Measurements from ENCODE around the gene ENPP1. TPM values are rescaled to one million over a fixed set of nuclear protein-coding genes. Genes with fewer than 3 reads are reported as not detected.
A peak's percentile ranks its signal among the peaks of the same experiment; 100 is the strongest.

The ENPP1 gene
- total RNA-seq, 3 donors from 2014 or later: 51.2 to 53.8 (median 51.5) TPM

- TF ChIP-seq POLR2A (IDR thresholded peaks at IDR 0.05): no peak
- TF ChIP-seq POLR2AphosphoS5 (IDR thresholded peaks at IDR 0.05): no peak
- no peak for TF ChIP-seq CTCF (IDR thresholded peaks at IDR 0.05)
- intact Hi-C loops (cut with DNase I; ENCODE audit: low total_unique reads): no loop called here
- H3K4me1 ChIP-seq: no peaks in the 10 kb centered on the region
Observed at GRCh38 chr6:131803007-131803769, 4.6 kb upstream of the ENPP1 start.

GRCh38 chr6:131804131-131804530 is 3.7 kb upstream of the ENPP1 start:
- Histone ChIP-seq H3K27me3 (no peaks in the 10 kb centered on the region), H3K4me1 (no peaks in the 10 kb centered on the region), H3K27ac (no peak overlapping the region), H3K4me3 (no peak overlapping the region), H3K36me3 (no peaks in the 10 kb centered on the region), H3K9me3 (no peaks in the 10 kb centered on the region)
- no peak for DNase-seq (ENCODE audit: low spot score in 2 of 2)
- intact Hi-C loops (cut with DNase I; ENCODE audit: low total_unique reads): no loop called here
- TF ChIP-seq CTCF (IDR thresholded peaks at IDR 0.05) (no peak), POLR2AphosphoS5 (IDR thresholded peaks at IDR 0.05) (no peak), POLR2A (IDR thresholded peaks at IDR 0.05) (no peak)

More at GRCh38 chr6:131803007-131803769, 4.6 kb upstream of the ENPP1 start:
- no peak for DNase-seq (ENCODE audit: low spot score in 2 of 2)
- H3K36me3 ChIP-seq: no peaks in the 10 kb centered on the region
- H3K9me3 ChIP-seq: no peaks in the 10 kb centered on the region
- H3K4me3 ChIP-seq: no peak overlapping the region
- H3K27ac ChIP-seq: no peak overlapping the region
- no peaks in the 10 kb centered on the region for H3K27me3 ChIP-seq

GRCh38 chr6:131807321-131807643 is 538 bp upstream of the ENPP1 start:
- no peak for TF ChIP-seq CTCF (IDR thresholded peaks at IDR 0.05)
- no peak for TF ChIP-seq POLR2AphosphoS5 (IDR thresholded peaks at IDR 0.05)
- TF ChIP-seq POLR2A (IDR thresholded peaks at IDR 0.05): no peak
- DNase-seq (ENCODE audit: low spot score in 2 of 2): no peak
- Histone ChIP-seq H3K27ac (peak overlapping the region; percentile 40 to 93), H3K4me1 (no peaks in the 10 kb centered on the region), H3K27me3 (no peaks in the 10 kb centered on the region), H3K36me3 (no peaks in the 10 kb centered on the region), H3K4me3 (peak overlapping the region; percentile 63 to 93 (median 69)), H3K9me3 (no peaks in the 10 kb centered on the region)
- intact Hi-C loops (cut with DNase I; ENCODE audit: low total_unique reads): no loop called here

- Histone ChIP-seq H3K4me3 (peak overlapping the region; percentile 63 to 93 (median 69)), H3K36me3 (no peaks in the 10 kb centered on the region), H3K4me1 (no peaks in the 10 kb centered on the region), H3K27ac (peak overlapping the region; percentile 74 to 93), H3K27me3 (no peaks in the 10 kb centered on the region), H3K9me3 (no peaks in the 10 kb centered on the region)
- TF ChIP-seq POLR2AphosphoS5 (IDR thresholded peaks at IDR 0.05) (no peak), POLR2A (IDR thresholded peaks at IDR 0.05) (no peak)
- DNase-seq (ENCODE audit: low spot score in 2 of 2): no peak
- intact Hi-C loops (cut with DNase I; ENCODE audit: low total_unique reads): no loop called here
Observed at GRCh38 chr6:131808460-131809269, 845 bp downstream of the ENPP1 start.

GRCh38 chr6:131811500-131811899 is 3.7 kb downstream of the ENPP1 start:
- no peak for TF ChIP-seq POLR2A (IDR thresholded peaks at IDR 0.05)
- no peak for TF ChIP-seq CTCF (IDR thresholded peaks at IDR 0.05)
- Histone ChIP-seq H3K4me1 (no peaks in the 10 kb centered on the region), H3K4me3 (no peak overlapping the region), H3K36me3 (no peaks in the 10 kb centered on the region), H3K9me3 (no peaks in the 10 kb centered on the region), H3K27ac (no peak overlapping the region), H3K27me3 (no peaks in the 10 kb centered on the region)
- intact Hi-C loops (cut with DNase I; ENCODE audit: low total_unique reads): no loop called here
- DNase-seq (ENCODE audit: low spot score in 2 of 2): no peak
